Endodermal cell (in vitro differentiated cells): ENCODE measurements around the gene UBN1. TPM values are rescaled to one million over a fixed set of nuclear protein-coding genes. Genes with fewer than 3 reads are reported as not detected.

Experiments
- DNase-seq: peaks from one replicate; pipeline ENCODE4 v3.0.0-alpha.2; 2017
- H3K27ac ChIP-seq: 2 replicates; pipeline ENCODE4 v1.5.1; 2013; ENCODE audit warnings: mild to moderate bottlenecking, low read depth, low read length, moderate library complexity
- H3K27me3 ChIP-seq: 2 replicates; pipeline ENCODE4 v1.6.1; 2013; ENCODE audit warnings: mild to moderate bottlenecking, low read length, moderate library complexity; ENCODE audit not compliant: insufficient read depth, control insufficient read depth, poor library complexity, severe bottlenecking
- H3K36me3 ChIP-seq: 2 replicates; pipeline ENCODE4 v1.7.0; 2013; ENCODE audit warnings: mild to moderate bottlenecking, low read length, moderate library complexity; ENCODE audit not compliant: control insufficient read depth, insufficient read depth
- H3K4me1 ChIP-seq: one replicate; pipeline ENCODE4 v1.7.0; 2013; ENCODE audit warnings: low read length; ENCODE audit not compliant: control insufficient read depth, insufficient read depth
- H3K4me3 ChIP-seq: 2 replicates; pipeline ENCODE4 v1.5.1; 2013; ENCODE audit warnings: mild to moderate bottlenecking, low read length, moderate library complexity
- H3K9ac ChIP-seq: 2 replicates; pipeline ENCODE4 v1.6.1; 2013; ENCODE audit warnings: mild to moderate bottlenecking, low read length, moderate library complexity; ENCODE audit not compliant: poor library complexity, severe bottlenecking; ENCODE audit errors: extremely low read depth
- H3K9me3 ChIP-seq: 2 replicates; pipeline ENCODE4 v1.6.1; 2013; ENCODE audit warnings: mild to moderate bottlenecking, low read length, moderate library complexity; ENCODE audit not compliant: control insufficient read depth
- H3K27ac Mint-ChIP-seq: 2 replicates; pipeline ENCODE4 v1.8.0; 2020; ENCODE audit warnings: mixed read lengths
- H3K27me3 Mint-ChIP-seq: 2 replicates; pipeline ENCODE4 v1.8.0; 2021; ENCODE audit warnings: mild to moderate bottlenecking, mixed read lengths; ENCODE audit not compliant: insufficient read depth
- H3K36me3 Mint-ChIP-seq: 2 replicates; pipeline ENCODE4 v1.8.0; 2020; ENCODE audit warnings: low read depth, mixed read lengths
- H3K4me1 Mint-ChIP-seq: 2 replicates; pipeline ENCODE4 v1.8.0; 2020; ENCODE audit warnings: mixed read lengths
- H3K4me3 Mint-ChIP-seq: 2 replicates; pipeline ENCODE4 v1.8.0; 2020; ENCODE audit warnings: mild to moderate bottlenecking, moderate library complexity, mixed read lengths
- H3K9me3 Mint-ChIP-seq: 2 replicates; pipeline ENCODE4 v1.8.0; 2020; ENCODE audit warnings: mild to moderate bottlenecking, mixed read lengths
- WGBS, 2 experiments: methylation state at CpG; one replicate each; pipeline versions ENCODE4 v1.1.5 to v1.1.7; 2013; ENCODE audit warnings: missing lambda C conversion rate in 2 of 2, mixed read lengths in 1 of 2; ENCODE audit not compliant: insufficient coverage in 1 of 2, insufficient read length in 1 of 2; 5-methylcytosine and 5-hydroxymethylcytosine counted together
- total RNA-seq, 2 donors: library from RNA; stranded (reverse); fragmentation: NEBNext Ultra II Directional in 1 of 2; extraction: Animal tissue kit (Norgen Biotek cat#: 25700) in 1 of 2; gene quantifications; 2 replicates in 1 of 2; 3 replicates in 1 of 2; pipeline ENCODE4 v1.2.1, GENCODE V29; 2021
- TF ChIP-seq, protein P1 (sequence below): fragments of 200-600 bp; sonication (generic); conservative IDR thresholded peaks from 2 replicates; pipeline ENCODE4 v1.5.0; 2021; ENCODE audit warnings: antibody characterized with exemption, mild to moderate bottlenecking

UBN1 gene
- total RNA-seq, 2 donors from 2014 or later = 36.8 to 46.7 TPM

DNA sequence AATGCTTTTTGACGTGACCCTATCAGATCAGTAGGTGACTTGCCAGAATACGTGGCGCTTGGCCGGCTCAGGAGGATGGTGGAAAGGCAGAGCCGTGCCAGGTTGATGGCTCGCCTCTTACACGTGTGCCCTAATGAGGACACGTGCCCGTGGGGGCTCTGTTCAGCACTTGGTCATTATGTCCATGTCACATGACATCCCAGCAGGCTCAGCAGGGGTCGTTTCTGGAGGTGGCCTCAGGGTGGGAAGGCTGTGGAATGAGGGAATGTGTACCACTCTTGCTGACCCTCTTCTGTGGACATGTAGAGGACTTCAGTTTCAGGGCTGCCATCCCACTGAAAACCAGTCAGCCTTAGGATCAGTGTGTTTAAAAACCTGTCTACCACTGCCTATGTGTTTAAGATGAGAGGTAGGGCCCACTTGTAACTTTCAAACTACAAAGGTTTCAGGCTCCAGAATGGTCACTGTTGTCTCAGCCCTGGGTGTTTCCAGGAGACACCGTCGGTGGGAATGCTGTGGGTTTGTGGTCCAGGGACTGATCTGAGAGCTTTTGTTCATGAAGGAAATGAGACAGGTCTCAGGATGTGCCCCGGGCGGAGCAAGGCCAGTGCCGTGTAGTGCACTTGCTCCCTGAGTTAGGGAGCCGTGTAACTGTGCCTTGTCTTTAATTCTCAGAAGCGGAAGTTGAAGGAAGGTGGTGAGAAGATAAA is 12.1 kb downstream of the UBN1 start:
- no peaks in the 10 kb centered on the region for H3K27me3 Mint-ChIP-seq

DNA sequence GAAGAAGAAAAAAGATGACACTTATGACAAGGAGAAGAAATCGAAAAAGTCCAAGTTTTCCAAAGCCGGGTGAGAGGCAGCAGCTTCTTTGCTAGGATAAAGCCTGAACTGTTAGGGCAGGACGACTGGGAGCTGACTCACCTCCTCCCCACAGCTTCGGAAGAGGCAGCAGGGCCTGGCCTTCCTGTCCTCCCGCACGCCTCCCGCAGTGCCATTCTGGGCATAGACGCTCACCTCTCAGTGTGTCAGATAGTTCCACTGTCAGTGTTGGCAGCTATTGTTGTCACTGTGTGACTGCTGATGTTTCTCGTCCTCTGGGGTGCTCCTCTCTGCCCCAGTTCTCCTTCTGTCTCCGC is 12.6 kb downstream of the UBN1 start:
- TF ChIP-seq, protein P1, sequence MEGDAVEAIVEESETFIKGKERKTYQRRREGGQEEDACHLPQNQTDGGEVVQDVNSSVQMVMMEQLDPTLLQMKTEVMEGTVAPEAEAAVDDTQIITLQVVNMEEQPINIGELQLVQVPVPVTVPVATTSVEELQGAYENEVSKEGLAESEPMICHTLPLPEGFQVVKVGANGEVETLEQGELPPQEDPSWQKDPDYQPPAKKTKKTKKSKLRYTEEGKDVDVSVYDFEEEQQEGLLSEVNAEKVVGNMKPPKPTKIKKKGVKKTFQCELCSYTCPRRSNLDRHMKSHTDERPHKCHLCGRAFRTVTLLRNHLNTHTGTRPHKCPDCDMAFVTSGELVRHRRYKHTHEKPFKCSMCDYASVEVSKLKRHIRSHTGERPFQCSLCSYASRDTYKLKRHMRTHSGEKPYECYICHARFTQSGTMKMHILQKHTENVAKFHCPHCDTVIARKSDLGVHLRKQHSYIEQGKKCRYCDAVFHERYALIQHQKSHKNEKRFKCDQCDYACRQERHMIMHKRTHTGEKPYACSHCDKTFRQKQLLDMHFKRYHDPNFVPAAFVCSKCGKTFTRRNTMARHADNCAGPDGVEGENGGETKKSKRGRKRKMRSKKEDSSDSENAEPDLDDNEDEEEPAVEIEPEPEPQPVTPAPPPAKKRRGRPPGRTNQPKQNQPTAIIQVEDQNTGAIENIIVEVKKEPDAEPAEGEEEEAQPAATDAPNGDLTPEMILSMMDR = no peak
- no peak for DNase-seq
- Histone ChIP-seq H3K27ac (no peak overlapping the region), H3K9ac (no peak overlapping the region), H3K4me1 (no peaks in the 10 kb centered on the region), H3K36me3 (peaks cover 96% of the 10 kb centered on the region), H3K27me3 (no peaks in the 10 kb centered on the region), H3K4me3 (no peak overlapping the region), H3K9me3 (no peaks in the 10 kb centered on the region)
- no peaks in the 10 kb centered on the region for H3K4me1 Mint-ChIP-seq
- H3K27me3 Mint-ChIP-seq = no peaks in the 10 kb centered on the region
- no peaks in the 10 kb centered on the region for H3K9me3 Mint-ChIP-seq
- no peak overlapping the region for H3K27ac Mint-ChIP-seq
- H3K4me3 Mint-ChIP-seq = no peak overlapping the region
- H3K36me3 Mint-ChIP-seq = peaks cover 80% of the 10 kb centered on the region
- WGBS, 2 experiments = 94 to 95% methylated on average over 10 of the region's 10 CpGs

More for the DNA sequence above, 12.1 kb downstream of the UBN1 start:
- Histone ChIP-seq H3K4me3 (no peak overlapping the region), H3K9ac (no peak overlapping the region), H3K4me1 (no peaks in the 10 kb centered on the region), H3K27me3 (no peaks in the 10 kb centered on the region), H3K36me3 (peaks cover 93% of the 10 kb centered on the region), H3K9me3 (no peaks in the 10 kb centered on the region), H3K27ac (no peak overlapping the region)
- Mint-ChIP-seq H3K36me3 (peaks cover 82% of the 10 kb centered on the region), H3K9me3 (no peaks in the 10 kb centered on the region), H3K4me3 (no peak overlapping the region), H3K27ac (no peak overlapping the region), H3K4me1 (no peaks in the 10 kb centered on the region)
- DNase-seq = no peak
- 89 to 94% methylated on average over 13 to 17 of the region's 17 CpGs for WGBS, 2 experiments
- TF ChIP-seq, protein P1 = no peak

DNA sequence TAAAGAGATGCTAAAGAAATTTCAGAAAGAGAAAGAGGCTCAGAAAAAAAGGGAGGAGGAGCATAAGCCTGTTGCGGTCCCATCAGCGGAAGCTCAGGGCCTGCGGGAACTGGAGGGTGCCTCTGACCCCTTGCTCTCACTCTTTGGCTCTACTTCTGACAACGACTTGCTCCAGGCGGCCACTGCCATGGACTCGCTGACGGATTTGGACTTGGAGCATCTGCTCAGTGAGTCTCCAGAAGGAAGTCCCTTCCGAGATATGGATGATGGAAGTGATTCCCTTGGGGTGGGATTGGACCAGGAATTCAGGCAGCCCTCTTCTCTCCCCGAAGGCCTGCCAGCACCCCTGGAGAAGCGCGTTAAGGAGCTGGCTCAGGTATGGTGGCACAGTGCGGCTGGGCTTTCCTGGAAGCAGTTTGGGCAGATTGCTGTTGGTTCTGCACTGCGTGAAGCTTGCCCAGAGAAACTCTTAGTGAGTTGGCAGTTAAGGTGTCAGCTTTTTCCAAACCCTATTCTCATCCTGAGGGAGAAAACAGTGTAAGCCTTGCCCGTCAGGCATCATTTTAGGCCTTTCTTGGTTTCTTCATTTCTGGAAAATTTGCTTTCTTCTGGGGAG is 13.6 kb downstream of the UBN1 start:
- Histone ChIP-seq H3K4me1 (no peaks in the 10 kb centered on the region), H3K27ac (no peak overlapping the region), H3K9ac (no peak overlapping the region), H3K4me3 (no peak overlapping the region), H3K9me3 (no peaks in the 10 kb centered on the region), H3K36me3 (peaks cover 88% of the 10 kb centered on the region), H3K27me3 (no peaks in the 10 kb centered on the region)
- Mint-ChIP-seq H3K4me3 (no peak overlapping the region), H3K4me1 (no peaks in the 10 kb centered on the region), H3K9me3 (no peaks in the 10 kb centered on the region), H3K27ac (no peak overlapping the region), H3K27me3 (no peaks in the 10 kb centered on the region), H3K36me3 (peaks cover 72% of the 10 kb centered on the region)
- no peak for DNase-seq
- TF ChIP-seq, protein P1 = no peak
- WGBS, 2 experiments = 94 to 95% methylated on average over 11 to 14 of the region's 14 CpGs
